Osteoblast (primary cell): ENCODE results near the gene FXYD2. TPM values are rescaled to one million over a fixed set of nuclear protein-coding genes. Genes with fewer than 3 reads are reported as not detected.
"Not testable (repeated sequence)": the region's sequence is repeated elsewhere in the genome, so short reads cannot be mapped to it uniquely, and the experiment has no call there.

Experiments used
- DNase-seq: peaks from one replicate; pipeline ENCODE4 v3.0.0; 2011; ENCODE audit warnings: low spot score, mixed read lengths; ENCODE audit not compliant: insufficient read length; ENCODE audit errors: missing footprints
- H2AFZ ChIP-seq: 2 replicates; pipeline ENCODE4 v1.6.0; 2011; ENCODE audit warnings: mild to moderate bottlenecking, low read length
- H3K27ac ChIP-seq: 2 replicates; pipeline ENCODE4 v1.5.1; 2011; ENCODE audit warnings: mild to moderate bottlenecking, low read depth, low read length, moderate library complexity
- H3K27me3 ChIP-seq: 2 replicates; pipeline ENCODE4 v1.6.0; 2012; ENCODE audit warnings: mild to moderate bottlenecking, control low read depth, inconsistent platforms, low read length, moderate library complexity; ENCODE audit not compliant: insufficient read depth
- H3K36me3 ChIP-seq: 2 replicates; pipeline ENCODE4 v1.5.1; 2011; ENCODE audit warnings: mild to moderate bottlenecking, low read length, control low read depth, moderate library complexity; ENCODE audit not compliant: insufficient read depth
- H3K4me1 ChIP-seq: 2 replicates; pipeline ENCODE4 v1.5.1; 2011; ENCODE audit warnings: mild to moderate bottlenecking, low read length, control low read depth, moderate library complexity; ENCODE audit not compliant: insufficient read depth
- H3K4me2 ChIP-seq: 2 replicates; pipeline ENCODE4 v1.6.0; 2011; ENCODE audit warnings: mild to moderate bottlenecking, low read length; ENCODE audit not compliant: insufficient read depth
- H3K4me3 ChIP-seq: fragments of 200-600 bp; sonication (generic); 3 replicates; pipeline ENCODE4 v1.5.1; 2012; ENCODE audit warnings: mild to moderate bottlenecking, low read length, inconsistent platforms; ENCODE audit not compliant: insufficient read depth
- H3K79me2 ChIP-seq: 2 replicates; pipeline ENCODE4 v1.6.0; 2012; ENCODE audit warnings: mild to moderate bottlenecking, low read length, control low read depth, inconsistent platforms; ENCODE audit not compliant: insufficient read depth
- H3K9me3 ChIP-seq: 2 replicates; pipeline ENCODE4 v1.5.1; 2011; ENCODE audit warnings: low read depth, low read length, control low read depth
- H4K20me1 ChIP-seq: 2 replicates; pipeline ENCODE4 v1.6.0; 2012; ENCODE audit warnings: mild to moderate bottlenecking, low read length, control low read depth; ENCODE audit not compliant: insufficient read depth
- total RNA-seq: library from RNA; depleted of rRNA; stranded (reverse); fragments of >200 nt; gene quantifications from 2 replicates; pipeline ENCODE4 v1.2.3, GENCODE V29; 2012
- TF ChIP-seq, protein P1 (sequence below): IDR thresholded peaks from 2 replicates; pipeline ENCODE4 v1.5.1; 2011; ENCODE audit warnings: mild to moderate bottlenecking, low read depth, low read length, moderate library complexity; ENCODE audit errors: extremely low read depth

The FXYD2 gene
- total RNA-seq, 1 donor, result not detected

DNA sequence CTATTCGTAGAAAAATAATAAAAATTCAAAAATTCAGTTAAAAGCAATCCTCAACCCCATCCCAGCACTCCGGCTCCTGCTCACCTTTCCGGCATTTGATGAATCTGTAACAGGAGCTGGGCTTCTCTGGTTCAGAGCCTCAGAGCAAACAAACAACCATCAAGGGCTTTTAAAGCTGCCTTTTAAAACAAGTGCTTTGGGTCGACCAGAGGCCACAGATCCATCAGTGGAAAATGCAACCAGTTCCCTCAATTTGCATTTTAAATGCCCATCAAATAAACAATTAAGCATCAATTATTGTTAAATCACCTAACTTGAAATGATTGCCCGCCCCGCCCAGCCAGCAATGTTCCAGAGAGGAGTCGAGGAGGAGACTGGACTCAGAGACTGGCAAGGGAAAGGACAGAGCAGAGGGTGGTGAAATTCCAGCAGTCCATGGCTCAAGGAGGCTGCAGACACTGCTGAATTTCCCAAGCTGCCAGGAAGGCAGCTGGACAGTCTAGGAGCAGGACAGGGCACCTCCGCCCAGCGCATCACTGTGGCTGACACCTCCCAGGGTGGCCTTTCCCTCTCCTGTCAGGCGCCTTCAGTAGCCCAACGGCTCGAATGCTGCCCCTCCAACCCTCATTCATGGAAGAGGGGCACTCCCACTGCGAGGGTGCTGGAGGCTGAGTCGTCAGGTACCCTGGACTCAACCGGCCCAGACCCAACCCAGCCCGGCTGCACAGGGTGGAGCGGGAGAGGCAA lies 44.4 kb upstream of the FXYD2 start:
- Histone ChIP-seq H3K4me2 (no peak overlapping the region), H3K79me2 (no peaks in the 10 kb centered on the region), H3K27me3 (peaks cover 6% of the 10 kb centered on the region), H3K4me3 (no peak overlapping the region), H3K9me3 (no peaks in the 10 kb centered on the region), H4K20me1 (no peaks in the 10 kb centered on the region), H3K4me1 (no peaks in the 10 kb centered on the region), H2AFZ (no peak overlapping the region), H3K27ac (no peak overlapping the region), H3K36me3 (no peaks in the 10 kb centered on the region)
- TF ChIP-seq, protein P1, sequence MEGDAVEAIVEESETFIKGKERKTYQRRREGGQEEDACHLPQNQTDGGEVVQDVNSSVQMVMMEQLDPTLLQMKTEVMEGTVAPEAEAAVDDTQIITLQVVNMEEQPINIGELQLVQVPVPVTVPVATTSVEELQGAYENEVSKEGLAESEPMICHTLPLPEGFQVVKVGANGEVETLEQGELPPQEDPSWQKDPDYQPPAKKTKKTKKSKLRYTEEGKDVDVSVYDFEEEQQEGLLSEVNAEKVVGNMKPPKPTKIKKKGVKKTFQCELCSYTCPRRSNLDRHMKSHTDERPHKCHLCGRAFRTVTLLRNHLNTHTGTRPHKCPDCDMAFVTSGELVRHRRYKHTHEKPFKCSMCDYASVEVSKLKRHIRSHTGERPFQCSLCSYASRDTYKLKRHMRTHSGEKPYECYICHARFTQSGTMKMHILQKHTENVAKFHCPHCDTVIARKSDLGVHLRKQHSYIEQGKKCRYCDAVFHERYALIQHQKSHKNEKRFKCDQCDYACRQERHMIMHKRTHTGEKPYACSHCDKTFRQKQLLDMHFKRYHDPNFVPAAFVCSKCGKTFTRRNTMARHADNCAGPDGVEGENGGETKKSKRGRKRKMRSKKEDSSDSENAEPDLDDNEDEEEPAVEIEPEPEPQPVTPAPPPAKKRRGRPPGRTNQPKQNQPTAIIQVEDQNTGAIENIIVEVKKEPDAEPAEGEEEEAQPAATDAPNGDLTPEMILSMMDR, result no peak
- no peak for DNase-seq

- H3K4me3 ChIP-seq, result no peak overlapping the region
- no peak overlapping the region for H2AFZ ChIP-seq
- H3K9me3 ChIP-seq, result no peaks in the 10 kb centered on the region
- no peak for DNase-seq
- H4K20me1 ChIP-seq, result no peaks in the 10 kb centered on the region
- H3K4me2 ChIP-seq, result no peak overlapping the region
- H3K27ac ChIP-seq, result no peak overlapping the region
- no peaks in the 10 kb centered on the region for H3K79me2 ChIP-seq
- no peaks in the 10 kb centered on the region for H3K36me3 ChIP-seq
- no peaks in the 10 kb centered on the region for H3K4me1 ChIP-seq
- H3K27me3 ChIP-seq, result peaks cover 2% of the 10 kb centered on the region
- TF ChIP-seq, protein P1, result no peak
These were observed 43.5 kb upstream of the FXYD2 start for GRCh38 chr11:117868088-117868487.

GRCh38 chr11:117866526-117866925 lies 42.0 kb upstream of the FXYD2 start:
- H3K79me2 ChIP-seq, result no peaks in the 10 kb centered on the region
- H3K4me3 ChIP-seq, result no peak overlapping the region
- no peak overlapping the region for H3K4me2 ChIP-seq
- H3K27me3 ChIP-seq, result peaks cover under 1% of the 10 kb centered on the region
- no peaks in the 10 kb centered on the region for H3K36me3 ChIP-seq
- no peak for DNase-seq
- TF ChIP-seq, protein P1, result no peak
- H3K9me3 ChIP-seq, result no peaks in the 10 kb centered on the region
- H2AFZ ChIP-seq, result no peak overlapping the region
- no peaks in the 10 kb centered on the region for H3K4me1 ChIP-seq
- H4K20me1 ChIP-seq, result no peaks in the 10 kb centered on the region
- no peak overlapping the region for H3K27ac ChIP-seq

DNA sequence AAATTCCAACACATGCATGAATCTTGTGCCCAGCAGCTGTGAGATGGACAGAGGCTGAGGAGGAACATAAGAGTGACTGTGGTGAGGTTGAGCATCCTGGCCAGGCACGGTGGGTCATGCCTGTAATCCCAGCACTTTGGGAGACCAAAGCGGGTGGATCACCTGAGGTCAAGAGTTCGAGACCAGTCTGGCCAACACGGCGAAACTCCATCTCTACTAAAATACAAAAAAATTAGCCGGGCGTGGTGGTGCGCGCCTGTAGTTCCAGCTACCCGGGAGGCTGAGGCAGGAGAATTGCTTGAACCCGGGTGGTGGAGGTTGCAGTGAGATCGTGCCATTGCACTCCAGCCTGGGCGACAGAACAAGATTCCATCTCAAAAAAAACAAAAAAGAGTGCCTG lies 41.0 kb upstream of the FXYD2 start:
- H3K27ac ChIP-seq, DNase-seq, H3K79me2 ChIP-seq, H2AFZ ChIP-seq, H3K4me3 ChIP-seq, H3K4me1 ChIP-seq, H3K36me3 ChIP-seq, H3K9me3 ChIP-seq, H3K27me3 ChIP-seq, H4K20me1 ChIP-seq, H3K4me2 ChIP-seq: not testable (repeated sequence)
